Thyroid gland (tissue), 4 donors: Measurements from ENCODE around the gene CHST11.

Experiments
- CTCF ChIP-seq, 6 experiments: fragments of 200-600 bp in 3 of 6; fragments of 450-650 bp in 3 of 6; sonication (generic) in 3 of 6; IDR thresholded peaks; one replicate each; pipeline ENCODE4 v1.5.1; 2016 to 2019; ENCODE audit warnings: antibody characterized with exemption in 6 of 6, mild to moderate bottlenecking in 2 of 6, inconsistent platforms in 1 of 6, moderate library complexity in 1 of 6
- POLR2A ChIP-seq, 2 donors: fragments of 450-650 bp; IDR thresholded peaks; one replicate each; pipeline ENCODE4 v1.6.1; 2017; ENCODE audit warnings: antibody characterized with exemption in 2 of 2, mild to moderate bottlenecking in 2 of 2, moderate library complexity in 1 of 2

- TF ChIP-seq CTCF (IDR thresholded peaks at IDR 0.05) (peak in 3 of 6 experiments; percentile 6 to 24 (median 8)), POLR2A (IDR thresholded peaks at IDR 0.05) (no peak)
Measured at GRCh38 chr12:104738776-104739642, 282.3 kb downstream of the CHST11 start.
